ENCODE data around the gene GRM8. TPM values are rescaled to one million over a fixed set of nuclear protein-coding genes. Genes with fewer than 3 reads are reported as not detected.

The GRM8 gene
- total RNA-seq, 1 donor from 2014 or later, result 8.1 TPM

DNA sequence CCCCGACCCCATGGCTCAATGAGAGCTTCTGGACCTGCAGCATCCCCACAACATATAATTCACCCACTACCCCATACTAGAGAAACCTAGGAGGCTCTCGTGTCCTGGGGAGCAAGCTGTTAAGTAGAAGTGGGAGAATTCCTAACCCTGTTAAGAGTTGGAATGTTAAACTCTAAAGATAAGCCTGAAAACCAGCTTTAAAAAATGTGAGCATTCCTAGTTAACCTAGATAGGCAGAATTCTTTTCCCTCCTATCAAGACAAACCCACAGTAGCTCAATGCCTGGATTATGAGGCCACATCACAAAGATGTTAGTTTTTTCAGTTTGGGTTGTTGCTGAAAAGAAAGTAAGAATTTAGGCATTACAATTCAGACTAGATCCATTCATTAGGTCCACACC is 42.9 kb downstream of the GRM8 start:
- no peaks in the 10 kb centered on the region for H3K36me3 Mint-ChIP-seq
- no peaks in the 10 kb centered on the region for H3K4me1 Mint-ChIP-seq (ENCODE audit: unreplicated experiment)
- H3K9me3 Mint-ChIP-seq, result no peaks in the 10 kb centered on the region
- DNase-seq (ENCODE audit: extremely low spot score, unreplicated experiment), result no peak
- no peak overlapping the region for H3K4me3 Mint-ChIP-seq
- TF ChIP-seq, protein P1, sequence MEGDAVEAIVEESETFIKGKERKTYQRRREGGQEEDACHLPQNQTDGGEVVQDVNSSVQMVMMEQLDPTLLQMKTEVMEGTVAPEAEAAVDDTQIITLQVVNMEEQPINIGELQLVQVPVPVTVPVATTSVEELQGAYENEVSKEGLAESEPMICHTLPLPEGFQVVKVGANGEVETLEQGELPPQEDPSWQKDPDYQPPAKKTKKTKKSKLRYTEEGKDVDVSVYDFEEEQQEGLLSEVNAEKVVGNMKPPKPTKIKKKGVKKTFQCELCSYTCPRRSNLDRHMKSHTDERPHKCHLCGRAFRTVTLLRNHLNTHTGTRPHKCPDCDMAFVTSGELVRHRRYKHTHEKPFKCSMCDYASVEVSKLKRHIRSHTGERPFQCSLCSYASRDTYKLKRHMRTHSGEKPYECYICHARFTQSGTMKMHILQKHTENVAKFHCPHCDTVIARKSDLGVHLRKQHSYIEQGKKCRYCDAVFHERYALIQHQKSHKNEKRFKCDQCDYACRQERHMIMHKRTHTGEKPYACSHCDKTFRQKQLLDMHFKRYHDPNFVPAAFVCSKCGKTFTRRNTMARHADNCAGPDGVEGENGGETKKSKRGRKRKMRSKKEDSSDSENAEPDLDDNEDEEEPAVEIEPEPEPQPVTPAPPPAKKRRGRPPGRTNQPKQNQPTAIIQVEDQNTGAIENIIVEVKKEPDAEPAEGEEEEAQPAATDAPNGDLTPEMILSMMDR (conservative IDR thresholded peaks at IDR 0.05), result no peak
- H3K27me3 Mint-ChIP-seq, result no peaks in the 10 kb centered on the region
- no peak overlapping the region for H3K27ac Mint-ChIP-seq

DNA sequence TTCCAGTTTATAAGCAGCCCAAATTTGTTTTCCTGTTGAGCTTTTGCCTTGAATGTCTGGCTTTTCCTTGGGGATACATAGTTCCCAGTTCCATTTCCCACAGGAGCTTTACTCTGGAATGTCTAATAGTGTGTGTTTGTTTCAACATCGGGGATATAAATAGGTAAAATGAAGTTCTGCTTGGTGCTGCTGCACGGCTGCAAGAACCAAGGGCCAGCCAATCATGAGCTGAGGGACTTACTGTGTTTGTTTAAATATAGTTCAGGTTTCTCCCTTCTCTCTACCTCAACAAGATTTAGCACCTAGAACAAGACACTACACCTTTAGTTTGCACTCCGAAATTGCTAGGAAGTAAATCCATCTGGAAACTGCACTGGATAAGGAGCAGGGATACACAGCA is 43.9 kb downstream of the GRM8 start:
- Mint-ChIP-seq H3K9me3 (no peaks in the 10 kb centered on the region), H3K27ac (no peak overlapping the region), H3K4me3 (no peak overlapping the region), H3K36me3 (no peaks in the 10 kb centered on the region), H3K27me3 (no peaks in the 10 kb centered on the region), H3K4me1 (ENCODE audit: unreplicated experiment) (no peaks in the 10 kb centered on the region)
- no peak for DNase-seq (ENCODE audit: extremely low spot score, unreplicated experiment)
- TF ChIP-seq, protein P1 (conservative IDR thresholded peaks at IDR 0.05), result no peak

DNA sequence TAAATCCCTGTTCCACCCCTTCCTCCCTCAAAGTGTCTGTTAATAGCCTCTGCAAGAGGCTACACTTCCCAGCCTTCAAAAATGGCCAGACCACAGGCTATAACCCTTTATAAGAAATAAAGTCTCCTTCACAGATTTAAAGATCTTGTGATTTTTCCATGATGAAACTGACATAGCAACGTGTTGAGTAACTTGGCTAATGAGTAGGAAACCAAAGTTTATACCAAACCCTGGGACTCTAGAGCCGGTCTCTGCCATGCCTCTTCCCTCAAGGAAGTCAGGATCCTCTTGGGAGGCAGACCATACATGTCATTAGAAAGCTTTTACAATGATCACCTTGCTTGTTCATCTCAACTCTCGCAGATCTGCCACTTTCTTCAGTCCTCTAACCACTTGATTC is 44.4 kb downstream of the GRM8 start:
- H3K36me3 Mint-ChIP-seq, result no peaks in the 10 kb centered on the region
- no peak overlapping the region for H3K4me3 Mint-ChIP-seq
- DNase-seq (ENCODE audit: extremely low spot score, unreplicated experiment), result no peak
- H3K9me3 Mint-ChIP-seq, result no peaks in the 10 kb centered on the region
- H3K27me3 Mint-ChIP-seq, result no peaks in the 10 kb centered on the region
- TF ChIP-seq, protein P1 (conservative IDR thresholded peaks at IDR 0.05), result no peak
- H3K27ac Mint-ChIP-seq, result no peak overlapping the region
- H3K4me1 Mint-ChIP-seq (ENCODE audit: unreplicated experiment), result no peaks in the 10 kb centered on the region

DNA sequence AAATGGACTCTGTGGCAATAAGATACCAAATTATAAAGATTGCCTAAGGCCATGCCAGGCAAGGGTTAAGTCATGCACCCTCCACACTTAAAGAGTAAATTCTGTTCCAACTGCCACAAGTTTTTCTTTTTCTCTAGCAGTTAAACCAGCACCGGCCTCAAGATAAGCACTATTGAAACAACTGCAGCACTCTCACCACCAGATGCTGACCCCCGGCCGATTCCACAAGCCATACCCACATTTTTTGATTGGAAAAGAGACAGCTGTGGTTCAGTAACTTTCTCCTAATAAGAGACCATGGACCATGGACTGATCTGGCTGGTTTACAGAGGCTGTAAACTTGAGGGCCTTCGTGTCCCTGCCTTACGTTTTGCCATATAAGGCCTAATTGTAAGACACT is 44.9 kb downstream of the GRM8 start:
- no peaks in the 10 kb centered on the region for H3K27me3 Mint-ChIP-seq
- H3K27ac Mint-ChIP-seq, result no peak overlapping the region
- no peaks in the 10 kb centered on the region for H3K9me3 Mint-ChIP-seq
- no peak for DNase-seq (ENCODE audit: extremely low spot score, unreplicated experiment)
- no peaks in the 10 kb centered on the region for H3K36me3 Mint-ChIP-seq
- H3K4me3 Mint-ChIP-seq, result no peak overlapping the region
- TF ChIP-seq, protein P1 (conservative IDR thresholded peaks at IDR 0.05), result no peak
- no peaks in the 10 kb centered on the region for H3K4me1 Mint-ChIP-seq (ENCODE audit: unreplicated experiment)

DNA sequence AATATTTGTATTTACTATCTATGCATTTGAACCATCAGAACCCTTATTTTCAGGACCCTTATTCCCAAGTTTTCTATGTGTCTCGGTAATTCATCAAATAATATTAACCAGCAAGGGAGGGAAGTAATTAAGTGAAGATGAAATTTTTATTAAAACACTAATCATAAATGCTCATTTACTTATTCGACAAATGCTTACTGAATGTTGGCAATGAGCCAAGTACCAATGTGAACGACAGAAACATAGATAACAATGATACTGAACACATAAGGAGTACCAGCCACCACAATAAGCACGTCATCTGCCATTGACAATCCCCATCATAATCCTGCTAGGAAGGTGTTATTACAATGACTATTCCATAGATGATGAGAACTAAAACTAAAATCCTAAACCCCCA is 45.5 kb downstream of the GRM8 start:
- no peak for DNase-seq (ENCODE audit: extremely low spot score, unreplicated experiment)
- no peak overlapping the region for H3K27ac Mint-ChIP-seq
- no peak overlapping the region for H3K4me3 Mint-ChIP-seq
- no peaks in the 10 kb centered on the region for H3K27me3 Mint-ChIP-seq
- TF ChIP-seq, protein P1 (conservative IDR thresholded peaks at IDR 0.05), result no peak
- H3K4me1 Mint-ChIP-seq (ENCODE audit: unreplicated experiment), result no peaks in the 10 kb centered on the region
- no peaks in the 10 kb centered on the region for H3K9me3 Mint-ChIP-seq
- H3K36me3 Mint-ChIP-seq, result no peaks in the 10 kb centered on the region

DNA sequence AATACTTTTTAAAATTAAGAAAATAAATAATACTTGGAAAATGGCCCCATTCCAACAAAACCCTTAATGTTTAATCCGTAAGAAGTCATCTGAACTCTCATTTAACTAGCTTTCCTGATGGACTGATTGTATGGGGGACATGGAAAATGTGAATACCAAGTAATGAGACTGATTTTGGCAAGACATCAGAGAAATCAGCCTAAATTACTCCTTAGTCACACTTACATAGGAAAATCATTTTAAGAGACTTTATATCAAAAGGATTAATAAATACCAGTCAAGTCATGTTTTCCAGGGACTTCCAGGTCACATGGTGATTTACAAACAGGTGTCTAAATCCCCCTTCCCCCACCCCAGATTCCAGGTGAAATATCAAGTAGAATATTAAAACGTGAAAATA is 58.2 kb downstream of the GRM8 start:
- no peak for DNase-seq (ENCODE audit: extremely low spot score, unreplicated experiment)
- Mint-ChIP-seq H3K4me3 (no peak overlapping the region), H3K36me3 (no peaks in the 10 kb centered on the region), H3K27ac (no peak overlapping the region), H3K4me1 (ENCODE audit: unreplicated experiment) (no peaks in the 10 kb centered on the region), H3K27me3 (no peaks in the 10 kb centered on the region), H3K9me3 (no peaks in the 10 kb centered on the region)
- TF ChIP-seq, protein P1 (conservative IDR thresholded peaks at IDR 0.05), result no peak
